Measurements from ENCODE around the gene SSRP1.
"Not testable (repeated sequence)": the region's sequence is repeated elsewhere in the genome, so short reads cannot be mapped to it uniquely, and the experiment has no call there.

The SSRP1 gene

DNA sequence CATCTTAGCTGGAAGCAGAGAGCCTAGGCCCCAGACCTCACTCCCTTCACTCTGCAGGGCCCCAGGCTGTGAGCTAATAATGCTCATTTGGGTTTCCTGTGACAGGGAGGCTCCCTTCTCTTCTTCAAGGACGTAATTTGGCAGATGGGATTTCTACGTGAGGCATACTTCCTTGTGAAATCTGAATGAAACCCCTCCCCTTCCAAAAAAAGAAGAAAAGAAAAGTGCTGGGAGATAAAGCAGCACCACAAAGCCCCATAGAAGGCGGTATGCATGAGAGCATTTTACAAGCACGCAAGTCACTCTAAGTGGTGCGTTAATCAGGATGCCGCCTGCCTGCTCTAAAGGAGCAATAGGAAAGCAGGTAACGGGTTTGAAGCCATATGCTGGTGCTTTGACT, 8.1 kb upstream of the SSRP1 start:
- no peak for DNase-seq
- in situ Hi-C loops (cut with HindIII; ENCODE audit: low pct_ligation_motif_present, low pct_unique_long_range_greater_than_20kb, low sequenced_read_pairs) = no loop called here

DNA sequence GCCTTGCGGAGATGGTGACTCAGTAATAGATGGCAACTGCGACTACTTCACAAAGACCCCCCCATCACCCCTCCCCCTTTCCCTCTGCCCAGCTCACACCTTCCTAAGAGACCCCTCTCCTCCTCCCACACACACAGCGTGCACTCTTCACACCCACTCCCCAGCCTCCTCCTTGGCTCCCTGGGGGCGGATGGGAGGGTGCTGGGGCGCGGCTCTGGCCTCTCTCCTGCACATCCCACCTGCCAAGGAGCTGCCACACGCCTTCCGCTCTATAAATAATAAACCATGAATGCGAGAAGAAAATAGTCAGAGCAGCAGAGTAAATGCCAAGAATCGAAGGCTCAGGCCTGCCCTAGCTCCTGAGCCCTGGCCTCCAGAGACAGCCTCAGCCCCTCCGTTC, 7.0 kb upstream of the SSRP1 start:
- in situ Hi-C loops (cut with HindIII; ENCODE audit: low pct_ligation_motif_present, low pct_unique_long_range_greater_than_20kb, low sequenced_read_pairs) = no loop called here
- no peak for DNase-seq

DNA sequence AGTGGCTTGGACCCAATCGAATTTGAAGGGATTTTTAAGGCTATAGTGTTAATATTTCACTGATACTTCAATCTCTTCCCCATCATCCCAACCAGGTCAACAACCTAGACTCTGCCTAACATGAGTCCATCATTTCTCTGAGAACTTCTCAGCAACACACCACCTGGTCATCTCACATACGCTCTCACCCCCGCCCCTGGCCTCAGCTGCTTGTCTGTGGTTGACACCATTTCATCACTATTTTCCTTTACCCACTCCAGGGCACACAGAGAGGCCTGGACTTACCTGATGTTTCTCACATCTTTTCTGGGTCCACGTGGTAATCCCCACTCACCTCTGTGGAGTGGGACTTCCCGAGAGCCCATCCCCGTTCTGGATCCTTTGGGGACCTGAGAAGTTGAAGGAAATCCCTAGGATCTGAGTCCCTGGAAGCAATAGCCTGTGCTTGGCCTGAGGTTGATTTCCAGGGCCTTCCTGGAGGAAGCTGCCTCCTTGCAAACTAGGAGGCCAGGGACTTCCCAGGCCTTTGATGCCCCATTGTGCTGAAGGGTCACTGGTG, 5.6 kb upstream of the SSRP1 start:
- in situ Hi-C loops (cut with HindIII; ENCODE audit: low pct_ligation_motif_present, low pct_unique_long_range_greater_than_20kb, low sequenced_read_pairs) = no loop called here
- DNase-seq = no peak

DNA sequence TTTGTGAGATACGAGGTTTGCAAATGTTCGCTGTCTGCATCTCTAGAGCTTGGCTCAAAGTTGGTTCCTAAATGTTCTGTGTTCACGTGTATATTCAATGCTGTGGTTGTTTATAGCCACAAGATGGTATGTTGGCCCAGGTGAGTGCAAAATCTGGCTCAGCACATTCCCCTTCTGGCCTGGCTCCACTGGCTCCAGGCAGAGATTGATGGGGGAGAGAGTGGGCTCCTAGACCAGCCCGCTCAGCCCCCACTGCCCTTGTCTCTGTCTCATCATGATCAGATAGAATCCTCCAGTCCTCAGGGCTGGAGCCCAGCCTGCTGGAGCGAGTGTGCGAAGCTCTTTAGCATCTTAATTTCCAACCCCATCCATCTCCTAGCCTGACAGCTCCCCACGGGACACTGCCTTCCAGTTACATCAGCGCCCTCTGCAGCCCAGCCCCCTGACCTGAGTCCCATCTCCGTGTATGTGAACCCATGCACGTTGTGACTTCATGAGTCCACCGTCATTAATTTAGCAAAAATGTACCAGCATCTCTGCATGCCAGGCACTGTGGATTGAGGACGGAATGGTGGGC, 4.4 kb upstream of the SSRP1 start:
- DNase-seq = no peak
- in situ Hi-C loops (cut with HindIII; ENCODE audit: low pct_ligation_motif_present, low pct_unique_long_range_greater_than_20kb, low sequenced_read_pairs) = no loop called here

DNA sequence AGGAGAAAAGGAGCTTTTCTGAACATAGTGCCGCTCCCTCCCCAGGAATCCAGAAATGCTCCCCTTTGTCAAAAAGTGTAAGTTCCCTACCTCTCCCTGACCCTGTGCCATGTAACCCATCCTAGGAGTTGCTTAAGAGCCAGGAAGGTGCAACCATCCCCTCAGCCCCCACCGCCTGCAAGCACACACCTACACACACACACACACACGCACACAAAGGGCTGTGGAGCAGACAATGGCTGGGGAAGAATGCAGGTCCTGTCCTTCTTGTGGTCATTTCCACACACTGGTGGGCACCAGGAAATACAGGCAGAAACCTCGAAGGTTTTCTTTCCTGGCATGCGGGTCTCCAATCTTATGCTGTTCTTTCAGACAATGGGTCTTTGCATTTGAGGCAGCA, 3.6 kb upstream of the SSRP1 start:
- no peak for DNase-seq
- in situ Hi-C loops (cut with HindIII; ENCODE audit: low pct_ligation_motif_present, low pct_unique_long_range_greater_than_20kb, low sequenced_read_pairs) = no loop called here

DNA sequence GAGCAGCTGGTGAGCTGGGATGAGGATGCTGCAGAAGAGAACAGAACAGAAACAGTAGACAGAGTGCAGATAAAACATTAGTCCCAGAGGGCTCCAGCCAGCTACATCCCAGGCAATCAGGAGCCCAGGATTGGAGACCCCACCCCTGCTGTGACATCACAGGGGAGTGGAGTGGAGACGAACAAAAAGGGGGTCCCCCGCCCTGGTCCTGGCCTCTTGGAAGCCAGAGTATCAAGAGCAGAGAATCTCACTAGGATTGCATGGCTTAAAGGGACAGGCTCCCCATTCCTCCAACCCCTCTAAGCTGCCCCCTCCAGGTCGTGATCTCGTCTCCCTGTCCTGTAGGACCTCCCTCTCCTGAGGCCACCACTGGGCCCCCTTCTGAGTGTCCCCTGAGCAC, 2.5 kb upstream of the SSRP1 start, which contains the start of gene P2RX3:
TSS of gene P2RX3 (plus strand) at position 211 of the 400 bp plus-strand sequence. CDS start 199 bp downstream, outside the sequence.
- in situ Hi-C loops (cut with HindIII; ENCODE audit: low pct_ligation_motif_present, low pct_unique_long_range_greater_than_20kb, low sequenced_read_pairs) = no loop called here
- no peak for DNase-seq

DNA sequence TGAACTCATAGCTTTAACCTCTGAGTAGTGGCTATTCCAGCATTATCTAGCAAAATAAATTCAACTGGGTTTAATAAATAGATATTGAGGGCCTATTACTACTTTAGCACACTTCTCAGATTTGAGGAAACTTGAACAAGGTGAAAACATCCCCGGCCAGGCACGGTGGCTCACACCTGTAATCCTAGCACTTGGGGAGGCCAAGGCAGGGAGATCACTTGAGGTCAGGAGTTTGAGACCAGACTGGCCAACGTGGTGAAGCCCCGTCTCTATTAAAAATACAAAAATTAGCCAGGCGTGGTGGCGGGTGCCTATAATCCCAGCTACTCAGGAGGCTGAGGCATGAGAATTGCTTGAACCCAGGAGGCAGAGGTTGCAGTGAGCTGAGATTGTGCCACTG, 1.2 kb upstream of the SSRP1 start:
- DNase-seq; in situ Hi-C loops (cut with HindIII; ENCODE audit: low pct_ligation_motif_present, low pct_unique_long_range_greater_than_20kb, low sequenced_read_pairs): not testable (repeated sequence)

DNA sequence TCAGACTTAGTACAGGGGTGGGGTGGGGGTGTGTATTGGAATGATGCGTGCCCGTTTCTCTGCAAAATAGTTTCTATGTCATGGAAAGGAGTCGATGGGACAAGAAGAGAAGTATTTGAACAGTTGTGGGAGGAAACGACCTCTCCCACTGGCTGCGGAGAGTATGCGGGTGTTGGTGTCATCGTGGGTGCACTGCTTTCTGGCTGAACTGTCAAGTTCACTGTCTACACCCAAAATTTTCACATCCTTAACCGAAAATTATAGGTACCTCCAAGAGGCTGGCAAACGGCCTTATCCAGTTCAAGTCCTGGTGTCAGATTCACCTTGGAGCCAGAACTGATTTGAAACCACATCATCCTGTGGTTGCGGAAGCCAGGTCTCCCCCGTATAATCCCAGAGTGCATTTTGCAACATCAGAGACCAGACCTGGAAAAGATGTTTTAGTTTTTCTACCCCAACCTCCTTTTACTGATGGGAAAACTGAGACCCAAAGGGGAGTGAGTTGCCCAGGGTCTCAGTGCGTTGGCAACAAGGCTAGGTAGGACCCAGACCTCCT, 497 bp upstream of the SSRP1 start:
- DNase-seq = no peak
- in situ Hi-C loops (cut with HindIII; ENCODE audit: low pct_ligation_motif_present, low pct_unique_long_range_greater_than_20kb, low sequenced_read_pairs) = no loop called here

DNA sequence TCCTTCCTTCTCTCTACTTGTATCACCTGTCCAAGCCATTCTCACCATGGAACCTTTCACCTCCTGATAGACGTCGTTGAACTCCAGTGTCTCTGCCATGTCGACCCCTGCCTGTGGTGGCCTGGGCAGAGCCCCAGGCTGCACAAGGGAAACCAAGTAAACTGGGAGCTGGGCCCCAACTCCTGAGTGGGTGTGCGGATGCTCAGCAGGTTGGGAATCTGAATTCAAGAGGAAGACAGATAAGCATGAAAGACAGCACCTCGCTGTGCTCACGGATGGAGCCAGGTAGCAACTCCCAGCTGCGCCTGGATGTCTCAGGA, 709 bp downstream of the SSRP1 start:
- DNase-seq = no peak
- in situ Hi-C loops (cut with HindIII; ENCODE audit: low pct_ligation_motif_present, low pct_unique_long_range_greater_than_20kb, low sequenced_read_pairs) = no loop called here

DNA sequence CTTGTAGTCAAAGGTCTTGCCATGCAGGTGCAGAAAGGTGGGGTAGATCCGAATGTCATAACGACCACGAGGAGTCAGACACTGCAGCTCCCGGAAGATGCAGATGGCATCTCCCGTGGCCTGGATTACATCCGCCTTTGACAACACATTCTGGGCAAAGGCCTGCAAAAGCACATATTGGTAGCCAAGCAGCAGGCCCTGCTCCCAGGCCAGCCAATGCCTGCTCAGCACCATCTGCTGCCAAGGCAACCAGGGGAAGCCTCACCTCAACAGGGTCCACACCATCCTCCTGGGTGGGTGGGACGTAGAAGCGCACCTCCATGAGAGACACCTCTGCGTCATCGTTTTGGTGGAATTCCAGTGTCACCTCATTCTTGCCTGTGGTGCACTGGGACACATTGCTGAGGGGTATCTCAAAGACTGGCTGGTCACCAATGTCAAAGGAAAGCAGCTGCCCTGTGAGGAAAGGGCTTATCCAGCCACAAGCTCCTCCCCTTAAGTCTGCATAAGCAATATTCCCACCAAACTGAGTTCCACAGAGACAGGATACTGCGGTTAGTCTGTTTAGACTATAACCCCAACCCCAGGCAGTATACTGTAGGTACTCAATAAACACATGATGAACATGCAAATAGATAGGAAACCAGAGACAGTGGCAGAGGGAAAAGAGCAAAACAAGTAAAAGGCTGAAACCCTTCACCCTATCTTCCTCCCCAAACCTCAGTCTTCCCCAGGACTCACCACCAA, 2.8 kb downstream of the SSRP1 start:
- in situ Hi-C loops (cut with HindIII; ENCODE audit: low pct_ligation_motif_present, low pct_unique_long_range_greater_than_20kb, low sequenced_read_pairs) = no loop called here
- no peak for DNase-seq

DNA sequence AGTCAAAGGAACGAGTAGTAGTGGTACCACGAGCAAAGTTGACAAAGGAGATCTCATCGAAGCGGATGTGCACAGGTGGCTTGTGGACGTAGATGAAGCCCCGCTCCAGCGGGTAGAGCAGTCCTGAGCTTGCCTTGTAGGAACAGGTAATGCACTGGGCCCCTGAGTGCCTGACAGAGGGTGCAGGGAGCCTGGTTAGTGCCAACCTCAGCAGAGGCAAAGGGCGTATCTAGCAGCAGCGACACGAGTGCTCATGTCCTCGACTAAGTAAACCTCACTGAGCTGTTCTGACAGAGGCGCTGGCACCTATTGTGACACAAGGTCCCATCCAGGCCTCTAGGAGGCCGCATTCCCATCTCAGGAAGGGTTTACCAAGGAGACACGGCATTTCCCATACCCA, 4.0 kb downstream of the SSRP1 start:
- DNase-seq = no peak
- in situ Hi-C loops (cut with HindIII; ENCODE audit: low pct_ligation_motif_present, low pct_unique_long_range_greater_than_20kb, low sequenced_read_pairs) = no loop called here

DNA sequence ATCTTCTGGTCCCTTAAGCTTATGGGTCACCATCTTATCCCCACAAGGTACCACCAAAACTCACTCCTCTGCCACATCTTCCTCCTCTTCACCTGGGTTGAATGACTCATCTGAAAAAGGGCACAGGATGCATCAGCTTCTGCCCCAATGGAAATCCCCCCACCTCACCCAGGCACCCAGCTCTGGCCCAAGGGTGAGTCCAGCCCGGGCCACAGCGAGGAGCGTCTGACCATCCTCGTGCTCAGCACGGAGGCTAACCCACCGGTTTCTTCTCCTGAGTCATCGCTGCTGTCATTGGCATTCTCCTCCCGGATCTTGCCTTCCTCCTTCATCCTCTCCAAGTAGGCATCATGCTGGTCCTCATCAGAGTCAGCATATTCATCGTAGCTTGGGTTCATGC, 5.7 kb downstream of the SSRP1 start:
- in situ Hi-C loops (cut with HindIII; ENCODE audit: low pct_ligation_motif_present, low pct_unique_long_range_greater_than_20kb, low sequenced_read_pairs) = no loop called here
- DNase-seq = no peak

DNA sequence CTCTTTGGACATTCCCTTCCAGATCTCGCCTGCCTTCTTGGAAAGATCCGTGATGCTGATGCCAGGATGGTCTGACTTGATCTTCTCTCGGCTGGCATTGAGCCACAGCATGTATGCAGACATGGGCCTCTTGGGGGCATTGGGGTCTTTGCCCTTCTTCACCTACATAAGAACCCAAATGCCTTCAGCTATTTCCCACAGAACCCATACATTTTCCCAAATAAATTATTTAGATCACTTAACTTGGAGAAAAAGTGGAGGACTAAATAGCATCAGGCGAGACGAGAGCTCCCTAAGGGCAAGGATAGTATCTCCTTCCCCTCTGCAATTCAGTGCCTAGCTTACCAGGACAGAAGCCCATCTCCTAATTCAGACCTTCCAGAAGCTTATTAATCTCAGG, 8.0 kb downstream of the SSRP1 start:
- DNase-seq = no peak
- in situ Hi-C loops (cut with HindIII; ENCODE audit: low pct_ligation_motif_present, low pct_unique_long_range_greater_than_20kb, low sequenced_read_pairs) = no loop called here

DNA sequence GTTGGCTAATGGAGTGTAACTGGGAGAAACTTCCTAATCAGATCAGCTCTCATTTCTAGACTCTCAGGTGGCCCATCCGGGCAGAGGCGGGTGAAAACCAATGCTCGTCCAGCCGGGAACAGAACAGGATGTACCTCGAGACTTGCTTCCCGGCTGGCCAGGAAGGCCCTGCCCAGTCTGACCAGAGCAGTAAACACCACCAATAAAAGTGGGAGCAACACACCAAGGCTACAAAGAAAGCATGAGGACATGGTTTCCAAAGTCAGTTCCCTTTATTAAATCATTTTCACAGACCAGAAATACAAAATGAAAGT, 10.0 kb downstream of the SSRP1 start:
- in situ Hi-C loops (cut with HindIII; ENCODE audit: low pct_ligation_motif_present, low pct_unique_long_range_greater_than_20kb, low sequenced_read_pairs) = no loop called here
- peak; percentile 73 for DNase-seq

DNA sequence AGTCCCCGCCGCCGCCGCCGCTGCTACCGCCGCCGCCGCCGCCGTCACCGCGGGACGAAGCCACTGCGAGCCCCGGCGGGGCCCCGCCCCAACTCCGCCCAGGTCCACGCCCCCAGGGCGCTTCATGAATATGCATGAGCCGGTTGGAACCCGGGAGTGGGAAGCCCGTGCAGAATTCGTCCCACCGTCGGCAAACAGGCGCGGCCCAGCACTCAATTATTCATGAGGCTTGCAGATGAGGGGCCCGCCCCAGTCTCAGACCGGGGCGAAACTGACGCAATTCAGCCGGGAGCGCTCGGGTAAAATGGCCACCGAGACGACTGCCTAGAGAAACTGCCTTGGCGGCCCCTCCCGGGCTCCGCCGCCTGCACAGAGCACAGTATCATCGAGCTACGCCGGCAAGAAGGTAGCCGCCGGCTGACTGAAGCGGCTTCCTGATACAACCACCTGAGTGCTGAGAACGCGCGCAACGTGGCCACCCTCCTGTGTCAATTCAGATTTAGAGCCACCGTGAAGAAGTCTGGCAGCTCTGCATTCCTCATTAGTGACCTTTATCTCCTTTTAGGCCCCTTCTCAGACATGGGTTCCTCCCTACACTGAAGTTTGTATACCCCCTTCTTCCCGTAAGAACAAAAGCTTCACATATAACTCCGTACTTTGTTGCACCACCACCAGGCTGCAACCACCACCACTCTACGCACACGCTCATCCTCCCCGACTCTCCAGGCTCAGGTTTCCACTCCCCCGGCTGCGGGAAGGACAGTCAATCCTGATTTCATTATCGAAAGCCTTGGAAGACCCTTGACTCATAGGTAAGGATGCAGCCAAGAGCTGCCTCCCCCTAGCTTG, 10.6 kb downstream of the SSRP1 start, which contains the start of gene TNKS1BP1:
TSS of gene TNKS1BP1 (minus strand) at position 67 of the 849 bp plus-strand sequence. CDS start 3,067 bp downstream, outside the sequence.
- in situ Hi-C loops (cut with HindIII; ENCODE audit: low pct_ligation_motif_present, low pct_unique_long_range_greater_than_20kb, low sequenced_read_pairs) = no loop called here
- peak; percentile 92 for DNase-seq

DNA sequence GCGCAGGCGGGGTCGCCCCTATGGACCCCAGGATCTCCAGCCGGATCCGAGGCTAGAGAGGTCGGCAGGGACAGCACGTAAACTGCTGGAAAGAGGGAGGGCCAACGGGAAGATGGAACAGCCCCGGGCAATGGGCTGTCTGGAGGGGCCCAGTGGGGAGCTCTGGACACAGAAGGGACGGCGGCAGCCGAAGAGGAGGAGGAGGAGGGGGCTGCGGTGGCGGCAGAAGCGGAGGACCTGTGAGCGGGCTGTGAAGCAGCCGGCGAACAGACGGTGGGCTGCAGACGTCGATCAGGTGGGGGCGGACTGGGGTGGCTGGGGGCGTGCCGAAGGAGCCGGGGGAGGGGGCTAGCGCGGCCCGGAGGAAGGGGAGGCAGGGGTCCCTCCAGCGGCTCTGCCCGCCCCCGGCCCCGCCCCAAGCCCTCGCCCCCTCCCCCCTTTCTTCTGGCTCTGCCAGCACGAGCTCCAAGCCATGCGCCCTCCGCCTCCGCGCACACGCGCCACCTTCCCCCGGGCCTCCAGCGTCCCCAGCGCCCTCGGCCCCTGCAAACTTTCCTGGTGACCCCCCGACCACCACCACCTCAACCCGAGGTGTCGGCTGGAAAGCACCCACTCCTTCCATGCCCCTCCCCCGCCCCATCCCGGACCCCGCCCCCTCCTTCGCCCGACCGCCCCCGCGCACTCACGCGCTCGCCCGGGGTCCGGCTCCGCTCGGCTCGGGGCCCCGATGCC, 11.4 kb downstream of the SSRP1 start:
- DNase-seq = peak; percentile 41

DNA sequence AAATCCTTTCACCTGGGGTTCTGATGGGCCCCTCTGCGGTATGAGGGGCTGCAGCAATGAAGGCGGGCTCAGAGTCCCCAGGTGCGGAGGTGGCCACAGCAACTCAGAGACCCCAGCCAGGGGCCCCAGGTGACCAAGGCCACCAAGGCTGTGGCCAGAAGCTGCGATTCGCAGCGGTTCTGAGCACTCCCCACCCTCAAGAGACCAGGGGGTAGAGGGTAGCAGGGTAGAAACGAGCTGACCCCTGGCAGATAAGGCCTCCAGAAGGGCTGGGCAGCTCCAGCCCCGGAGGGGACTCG, 11.9 kb downstream of the SSRP1 start:
- in situ Hi-C loops (cut with HindIII; ENCODE audit: low pct_ligation_motif_present, low pct_unique_long_range_greater_than_20kb, low sequenced_read_pairs) = no loop called here
- no peak for DNase-seq

More for the DNA sequence above, 11.4 kb downstream of the SSRP1 start:
- in situ Hi-C loops (cut with HindIII; ENCODE audit: low pct_ligation_motif_present, low pct_unique_long_range_greater_than_20kb, low sequenced_read_pairs) = no loop called here

DNA sequence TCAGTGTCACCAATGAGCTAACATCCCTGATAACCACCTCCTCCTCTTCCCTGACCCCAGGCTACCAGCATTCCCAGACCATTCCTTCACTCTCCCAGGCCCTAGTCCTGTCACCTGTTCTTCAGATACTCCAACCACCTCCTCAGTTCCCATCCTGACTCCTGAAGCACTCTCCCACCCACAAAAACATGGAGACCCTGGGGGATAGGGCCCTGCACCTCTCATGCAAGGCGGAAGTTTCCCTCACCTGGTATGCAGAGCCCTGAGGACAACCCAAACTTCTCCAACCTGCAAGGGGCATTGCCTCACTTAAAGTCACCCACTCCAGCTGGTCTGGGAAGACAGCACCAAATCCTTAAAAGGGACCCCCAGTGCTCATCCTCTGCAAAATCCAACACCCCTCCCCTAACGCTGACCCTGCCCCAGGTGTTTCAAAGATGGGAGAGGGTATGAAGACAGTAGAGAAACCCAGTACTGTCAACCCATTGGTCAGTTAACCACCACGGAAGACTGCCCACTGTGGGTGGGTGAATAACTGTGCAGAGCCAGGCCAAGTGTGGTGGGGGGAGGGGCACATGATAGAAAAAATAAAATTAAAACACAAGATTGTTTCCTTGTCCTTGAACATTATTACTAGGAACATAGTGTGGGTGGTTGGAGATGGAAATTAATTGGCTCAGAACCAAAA, 12.4 kb downstream of the SSRP1 start:
- peak; percentile 37 for DNase-seq
- in situ Hi-C loops (cut with HindIII; ENCODE audit: low pct_ligation_motif_present, low pct_unique_long_range_greater_than_20kb, low sequenced_read_pairs) = no loop called here

Measured in ACHN (cell line).